ENCODE measurements around the gene UBASH3A.

UBASH3A gene, protein sequence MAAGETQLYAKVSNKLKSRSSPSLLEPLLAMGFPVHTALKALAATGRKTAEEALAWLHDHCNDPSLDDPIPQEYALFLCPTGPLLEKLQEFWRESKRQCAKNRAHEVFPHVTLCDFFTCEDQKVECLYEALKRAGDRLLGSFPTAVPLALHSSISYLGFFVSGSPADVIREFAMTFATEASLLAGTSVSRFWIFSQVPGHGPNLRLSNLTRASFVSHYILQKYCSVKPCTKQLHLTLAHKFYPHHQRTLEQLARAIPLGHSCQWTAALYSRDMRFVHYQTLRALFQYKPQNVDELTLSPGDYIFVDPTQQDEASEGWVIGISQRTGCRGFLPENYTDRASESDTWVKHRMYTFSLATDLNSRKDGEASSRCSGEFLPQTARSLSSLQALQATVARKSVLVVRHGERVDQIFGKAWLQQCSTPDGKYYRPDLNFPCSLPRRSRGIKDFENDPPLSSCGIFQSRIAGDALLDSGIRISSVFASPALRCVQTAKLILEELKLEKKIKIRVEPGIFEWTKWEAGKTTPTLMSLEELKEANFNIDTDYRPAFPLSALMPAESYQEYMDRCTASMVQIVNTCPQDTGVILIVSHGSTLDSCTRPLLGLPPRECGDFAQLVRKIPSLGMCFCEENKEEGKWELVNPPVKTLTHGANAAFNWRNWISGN

GRCh38 chr21:42403611-42404231, at the start of gene UBASH3A:
Gene UBASH3A (plus strand): TSS chr21:42403902. CDS start chr21:42403946, 44 bp downstream.
- no peak for DNase-seq (ENCODE audit: low read depth)

GRCh38 chr21:42356046-42356445, 47.7 kb upstream of the UBASH3A start:
- DNase-seq (ENCODE audit: low read depth) = no peak

DNA sequence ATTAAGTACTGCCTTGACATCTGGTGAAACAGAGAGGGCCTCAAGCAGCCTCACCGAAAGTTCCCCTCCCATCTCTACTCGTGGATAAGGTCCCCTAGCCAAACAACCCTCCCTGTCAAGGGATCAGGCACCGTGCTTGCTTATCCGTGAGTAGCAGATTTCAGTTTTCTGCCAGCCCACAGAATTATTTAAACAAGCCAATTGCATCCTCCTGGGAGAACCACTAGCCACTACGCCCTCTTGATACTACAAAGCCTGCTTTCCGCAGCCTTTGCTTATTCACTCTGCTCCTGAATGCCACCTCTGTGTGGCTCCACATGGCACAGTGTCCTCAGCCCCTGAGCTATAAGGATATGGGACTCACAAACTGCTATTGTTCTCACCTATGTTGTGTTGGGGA, 47.1 kb upstream of the UBASH3A start:
- DNase-seq (ENCODE audit: low read depth) = no peak

- no peak for DNase-seq (ENCODE audit: low read depth)
Measured at GRCh38 chr21:42357307-42357706, 46.4 kb upstream of the UBASH3A start.

DNA sequence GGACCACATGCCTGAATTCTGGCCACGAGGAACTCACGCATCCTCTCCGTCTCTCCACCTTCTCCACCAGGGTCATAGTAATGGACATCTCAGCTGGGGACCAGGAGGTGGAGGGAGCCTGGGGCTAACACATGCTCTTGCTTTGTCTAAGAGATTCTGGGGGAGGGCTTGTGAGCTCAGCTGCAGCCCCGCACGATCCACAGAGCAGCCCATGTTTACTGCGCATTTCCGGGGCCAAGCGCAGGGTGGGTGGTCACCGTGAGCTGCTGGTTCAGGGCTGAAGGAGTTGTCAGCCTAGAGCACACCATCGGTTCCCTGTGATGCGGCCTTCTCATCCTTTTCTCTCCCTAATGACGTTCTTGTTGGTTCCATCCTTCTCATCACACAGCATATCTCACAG, 45.4 kb upstream of the UBASH3A start:
- no peak for DNase-seq (ENCODE audit: low read depth)

- DNase-seq (ENCODE audit: low read depth) = no peak
Measured at GRCh38 chr21:42358937-42359336, 44.8 kb upstream of the UBASH3A start.

DNA sequence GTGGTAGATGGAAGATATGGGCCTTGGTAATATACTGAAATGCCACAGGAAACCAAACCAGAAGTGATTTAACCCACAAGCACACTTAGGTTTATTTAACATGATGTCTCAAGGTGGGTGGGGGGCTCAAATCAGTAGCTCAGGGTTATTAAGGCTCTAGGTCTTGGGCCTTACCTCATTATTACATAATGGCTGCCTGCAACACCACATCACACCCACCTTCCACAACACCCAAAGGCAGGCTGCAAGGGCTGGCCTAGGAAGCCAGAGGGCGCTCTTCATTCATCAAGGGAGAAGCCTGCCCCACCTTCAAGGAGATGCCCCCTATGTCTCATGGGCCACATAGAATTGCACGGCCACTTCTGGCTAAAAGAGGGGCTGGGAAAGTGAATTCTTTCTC, 43.4 kb upstream of the UBASH3A start:
- no peak for DNase-seq (ENCODE audit: low read depth)

DNA sequence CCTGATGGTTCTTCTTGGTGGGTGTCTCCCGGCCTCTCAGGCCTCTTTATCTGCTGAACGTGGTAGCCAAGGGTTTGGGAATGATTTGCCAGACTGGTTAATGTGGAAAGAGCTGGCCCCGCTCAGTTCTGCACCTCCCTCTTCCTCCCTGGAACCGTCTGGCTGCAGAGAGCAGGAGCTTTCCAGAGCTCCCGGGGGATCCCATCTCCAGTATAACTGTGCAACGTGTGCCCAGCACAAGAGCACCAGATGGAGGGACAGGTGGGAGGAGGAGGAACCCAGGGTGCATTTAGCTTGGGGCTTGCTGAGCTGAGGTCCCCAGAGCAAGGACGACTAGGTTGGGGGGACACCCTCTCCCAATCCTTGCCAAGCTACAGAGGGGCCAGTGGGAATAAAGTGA, 42.4 kb upstream of the UBASH3A start:
- no peak for DNase-seq (ENCODE audit: low read depth)

GRCh38 chr21:42362198-42362597, 41.5 kb upstream of the UBASH3A start:
- no peak for DNase-seq (ENCODE audit: low read depth)

GRCh38 chr21:42362700-42363099, 41.0 kb upstream of the UBASH3A start:
- no peak for DNase-seq (ENCODE audit: low read depth)

DNA sequence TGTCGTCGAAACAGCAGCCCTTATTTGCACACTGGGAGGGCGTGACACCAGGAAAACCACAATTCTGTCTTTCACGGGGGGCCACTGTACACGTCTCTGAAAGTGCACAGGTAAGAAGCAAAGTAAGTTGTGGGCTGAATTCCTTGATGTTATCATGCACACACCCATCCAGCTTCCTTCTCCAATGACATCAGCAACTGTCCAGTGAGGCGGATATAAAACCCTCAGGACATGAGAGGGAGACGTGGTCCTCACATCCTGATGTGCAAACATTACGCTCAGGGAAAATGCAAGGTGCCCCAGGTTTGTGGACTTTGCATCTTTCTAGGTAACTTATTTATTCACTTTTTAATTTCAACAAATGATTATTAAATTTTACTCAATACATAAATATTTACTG, 40.4 kb upstream of the UBASH3A start:
- DNase-seq (ENCODE audit: low read depth) = no peak

DNA sequence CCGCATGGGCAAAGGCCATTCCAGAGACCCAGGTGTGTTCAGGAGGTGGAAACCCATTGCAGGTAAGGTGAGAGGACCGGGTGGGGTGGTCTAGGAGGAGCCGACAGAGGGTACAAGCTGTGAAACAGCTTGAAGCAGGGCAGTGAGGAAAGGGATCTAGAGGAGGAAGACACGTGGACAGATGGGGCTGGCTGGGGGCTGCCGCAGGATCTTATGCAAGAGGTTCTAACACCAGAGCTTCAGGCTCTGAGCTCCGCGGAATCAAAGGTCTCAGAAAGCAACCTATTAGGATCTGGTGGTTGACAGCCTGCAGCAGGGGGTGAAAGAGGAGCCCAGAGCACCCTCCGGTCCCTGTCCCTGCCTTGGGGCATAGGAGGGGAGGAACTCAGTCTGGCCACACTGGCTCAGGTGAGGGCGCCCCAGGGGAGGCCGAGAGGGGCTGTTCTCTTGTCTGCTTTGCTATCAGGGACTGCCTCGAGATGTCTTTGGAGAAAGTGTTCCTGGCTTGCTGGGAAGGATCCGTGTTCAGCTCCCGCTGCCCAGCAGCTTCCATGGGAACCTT, 39.3 kb upstream of the UBASH3A start:
- DNase-seq (ENCODE audit: low read depth) = no peak

DNA sequence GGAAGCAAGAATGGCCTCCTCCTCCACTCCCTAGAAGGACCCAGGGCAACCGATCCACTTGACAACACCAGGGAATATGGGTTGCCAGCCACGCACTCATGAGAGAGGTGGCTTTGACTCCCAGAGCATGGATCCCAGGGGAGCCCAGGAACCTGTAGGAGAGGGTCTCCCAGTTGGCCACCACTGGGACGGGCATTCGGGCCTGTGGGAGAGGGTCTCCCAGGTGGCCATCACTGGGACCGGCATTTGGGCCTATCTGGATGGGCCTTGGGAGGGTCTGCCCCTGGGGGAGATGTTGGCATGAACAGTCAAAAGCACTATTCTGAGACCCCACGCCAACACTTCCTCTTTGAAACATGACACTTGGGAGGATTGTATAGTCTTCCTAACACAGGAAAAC, 37.9 kb upstream of the UBASH3A start:
- no peak for DNase-seq (ENCODE audit: low read depth)

DNA sequence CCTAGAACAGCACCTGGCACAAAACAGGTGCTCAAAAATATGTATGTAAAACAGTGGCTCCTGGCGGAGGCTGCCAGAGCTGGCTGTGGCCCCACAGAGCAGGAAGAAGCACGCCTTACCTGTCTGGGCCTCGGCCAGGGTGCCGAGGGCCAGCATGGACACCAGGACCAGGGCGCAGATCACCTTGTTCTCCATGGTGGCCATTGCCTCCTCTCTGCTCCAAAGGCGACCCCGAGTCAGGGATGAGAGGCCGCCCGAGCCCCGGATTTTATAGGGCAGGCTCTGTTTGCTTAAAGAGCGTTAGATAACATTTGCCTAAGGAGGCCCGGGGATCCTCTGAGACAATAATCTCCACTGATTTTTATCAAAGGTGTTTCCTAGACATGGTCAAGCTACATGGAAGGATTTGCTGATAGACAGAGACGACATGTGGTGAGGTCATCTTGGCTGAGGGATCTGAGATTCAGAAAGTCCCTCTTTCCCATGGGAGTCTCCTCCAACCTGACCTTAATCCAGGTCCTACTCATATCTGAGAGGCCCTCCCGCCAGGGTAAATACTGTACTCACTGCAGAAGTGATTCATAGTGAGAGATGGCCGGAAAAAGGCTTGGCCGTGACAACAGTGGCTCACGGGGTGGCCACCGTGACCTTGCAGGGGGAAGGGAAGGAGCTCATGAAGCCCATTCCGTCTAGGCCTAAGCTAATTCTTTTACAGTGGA, 37.3 kb upstream of the UBASH3A start, which contains the start of gene TFF1:
TSS of gene TFF1 (minus strand) at position 244 of the 719 bp plus-strand sequence. CDS start at position 204, 40 bp downstream.
- DNase-seq (ENCODE audit: low read depth) = no peak

DNA sequence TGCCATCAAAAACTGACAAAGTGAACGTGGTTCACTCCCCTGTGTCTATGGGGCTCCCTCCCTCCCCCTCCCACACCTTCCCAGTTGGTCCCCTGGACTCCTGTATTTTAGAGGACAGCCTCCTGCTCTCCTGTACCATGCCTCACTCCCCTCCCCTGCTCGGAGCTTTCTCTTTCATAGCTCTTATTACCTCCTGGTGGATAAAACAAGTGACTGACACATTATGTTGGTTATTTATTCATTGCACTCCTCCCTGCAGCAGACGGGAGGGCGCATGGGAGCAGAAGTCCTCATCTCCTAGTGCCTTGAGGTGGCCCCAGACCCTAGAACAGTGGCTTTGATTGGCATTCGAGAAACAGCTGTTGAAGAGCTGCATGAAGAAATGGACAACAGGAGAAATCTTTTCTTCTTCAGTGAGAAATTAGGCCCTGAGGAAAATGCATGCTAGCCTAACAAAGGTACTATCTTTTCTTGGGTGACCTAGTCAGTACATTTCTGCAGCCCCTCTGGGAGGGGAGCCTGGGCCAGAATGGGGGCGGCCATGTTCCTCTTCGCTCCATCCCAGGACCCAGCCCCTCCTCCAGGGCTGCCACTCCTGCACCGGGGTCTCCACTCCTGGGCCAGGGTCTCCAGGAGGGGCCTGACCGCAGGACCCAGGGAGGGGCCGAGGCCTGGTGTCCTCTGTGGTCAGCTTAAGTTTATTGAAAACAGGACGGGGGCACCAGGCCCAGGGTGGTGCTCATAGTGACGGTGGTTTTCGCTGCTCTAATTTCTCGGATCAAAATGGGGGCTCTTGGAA, 36.1 kb upstream of the UBASH3A start:
- DNase-seq (ENCODE audit: low read depth) = no peak

GRCh38 chr21:42369821-42370220, 33.9 kb upstream of the UBASH3A start:
- no peak for DNase-seq (ENCODE audit: low read depth)

- DNase-seq (ENCODE audit: low read depth) = no peak
Measured at GRCh38 chr21:42370894-42371654, 32.6 kb upstream of the UBASH3A start.

DNA sequence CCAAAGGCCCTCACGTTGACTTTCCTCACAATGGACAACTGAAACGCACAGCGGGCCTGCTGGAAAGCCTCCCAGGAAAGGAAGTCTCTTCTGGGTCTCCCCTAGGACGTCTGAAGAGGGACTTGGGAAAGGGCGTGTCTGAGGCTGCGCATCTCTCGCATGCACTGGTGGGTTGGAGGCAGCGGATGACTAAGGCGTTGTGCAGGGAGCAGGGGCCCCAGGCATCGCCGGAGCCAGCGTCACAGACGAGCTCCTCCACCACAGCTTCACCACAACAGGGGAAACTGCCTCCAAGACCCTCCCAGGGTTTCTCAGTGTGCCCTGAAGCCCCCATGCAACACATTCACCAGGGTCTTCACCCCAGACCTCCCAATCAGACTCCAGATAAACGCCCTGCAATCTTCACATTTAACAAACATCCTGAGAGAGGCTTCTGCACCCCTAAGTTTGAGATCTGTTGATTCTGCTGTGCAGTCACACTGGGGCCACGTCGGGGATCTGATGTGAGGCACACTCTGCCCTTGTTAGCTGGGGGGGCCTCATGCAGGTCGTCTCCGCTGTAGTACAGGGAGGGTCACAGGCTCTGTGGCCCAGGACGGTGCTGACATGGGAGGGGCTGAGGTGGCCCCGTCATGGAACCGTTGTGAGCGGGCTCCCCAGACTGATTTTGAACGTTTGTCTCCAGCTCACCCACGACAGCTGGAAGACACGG, 30.4 kb upstream of the UBASH3A start:
- DNase-seq (ENCODE audit: low read depth) = no peak

DNA sequence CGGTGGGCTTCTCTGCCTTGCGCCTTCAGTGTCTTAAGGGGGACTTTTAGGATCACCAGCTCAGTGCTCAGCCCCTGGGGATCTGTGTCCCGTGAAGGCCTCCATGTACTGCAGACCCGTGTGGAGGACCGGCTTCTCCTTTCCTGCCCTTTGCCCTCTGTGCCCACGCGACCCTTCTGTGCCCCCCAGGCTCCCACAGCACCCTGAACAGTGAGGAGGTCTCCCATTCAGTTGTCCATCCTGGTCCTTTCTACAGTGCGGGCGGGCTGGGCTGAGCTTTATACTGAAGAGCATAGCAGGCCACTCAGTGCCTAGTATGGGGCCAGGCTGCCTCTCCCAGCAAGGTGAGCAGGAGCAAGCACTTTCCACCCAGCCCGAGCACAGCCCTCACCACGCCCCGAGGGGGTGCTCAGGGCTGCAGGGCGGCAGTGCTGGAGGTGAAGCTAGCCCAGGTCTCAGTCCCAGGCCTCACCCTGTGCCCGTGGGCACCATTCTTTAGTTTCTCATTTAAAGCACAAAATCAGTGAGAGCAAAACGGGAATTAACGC, 29.7 kb upstream of the UBASH3A start:
- no peak for DNase-seq (ENCODE audit: low read depth)

Measured in non-pigmented ciliary epithelial cell (primary cell).